NCI-H1105 treated with DMSO at 0.1 percent for 48 hours (cell line): ENCODE data around the gene XRCC4.

Experiments used
- DNase-seq: peaks from one replicate; lab custom pipeline; 2025; lab: John Stamatoyannopoulos, UW

The XRCC4 gene

GRCh38 chr5:83385812-83386211, 308.5 kb downstream of the XRCC4 start:
- DNase-seq, result no peak

- no peak for DNase-seq
Measured at GRCh38 chr5:83387041-83387440, 309.7 kb downstream of the XRCC4 start.

GRCh38 chr5:83388608-83389007, 311.3 kb downstream of the XRCC4 start:
- no peak for DNase-seq

GRCh38 chr5:83392766-83393503, 315.6 kb downstream of the XRCC4 start:
- no peak for DNase-seq

- DNase-seq, result no peak
Measured at GRCh38 chr5:83393504-83393866, 316.1 kb downstream of the XRCC4 start.

GRCh38 chr5:83394190-83394589, 316.8 kb downstream of the XRCC4 start:
- DNase-seq, result no peak

GRCh38 chr5:83396662-83397061, 319.3 kb downstream of the XRCC4 start:
- no peak for DNase-seq

- DNase-seq, result no peak
Measured at GRCh38 chr5:83397658-83398057, 320.3 kb downstream of the XRCC4 start.

GRCh38 chr5:83400241-83400640, 322.9 kb downstream of the XRCC4 start:
- DNase-seq, result no peak

- no peak for DNase-seq
Measured at GRCh38 chr5:83400701-83401100, 323.4 kb downstream of the XRCC4 start.

- DNase-seq, result no peak
Measured at GRCh38 chr5:83401122-83401731, 323.9 kb downstream of the XRCC4 start.

- DNase-seq, result no peak
Measured at GRCh38 chr5:83401775-83402174, 324.4 kb downstream of the XRCC4 start.
